HCT116 (cell line): ENCODE results near the gene CNBD2. TPM values are rescaled to one million over a fixed set of nuclear protein-coding genes. Genes with fewer than 3 reads are reported as not detected.

Experiments
- ATAC-seq: fragments of 200-7000 bp; cut with Tn5 transposase; 2 replicates; pipeline ENCODE4 v1.9.1; 2020; ENCODE audit warnings: mild to moderate bottlenecking, moderate library complexity
- BruUV-seq: library from RNA; stranded (reverse); fragments of 400-500 nt; replicated peaks from 2 replicates; lab custom pipeline; 2021; lab: Mats Ljungman, UMichigan
- CTCF ChIA-PET: fragments of 300-600 bp; sonication (Branson Sonifier 250); formaldehyde crosslinking; loops from one replicate; lab custom pipeline; 2021; ENCODE audit warnings: antibody characterized with exemption; lab: Charles Lee
- POLR2A ChIA-PET: fragments of 300-600, 350-600 bp; sonication (Branson Sonifier 250); formaldehyde crosslinking; loops from one replicate; lab custom pipeline; 2021; ENCODE audit warnings: antibody characterized with exemption; lab: Charles Lee
- RAD21 ChIA-PET, 2 experiments: fragments of 300-600 bp; sonication (Branson Sonifier 250); formaldehyde crosslinking; loops; one replicate each; lab custom pipeline; 2023; ENCODE audit warnings: low total read pairs in 2 of 2; ENCODE audit not compliant: uncharacterized antibody in 2 of 2, unreplicated experiment in 2 of 2, low non-redundant PET in 1 of 2; lab: Charles Lee
- DNase-seq: peaks from one replicate; pipeline ENCODE4 v3.0.0-alpha.2; 2010; ENCODE audit warnings: low read depth, low spot score
- H2AFZ ChIP-seq: fragments of 200-600 bp; shearing (Covaris generic), sonication (generic); 2 replicates; pipeline ENCODE4 v1.6.1; 2017; ENCODE audit warnings: low read depth, mixed run types, mixed read lengths, antibody characterized with exemption, low read length; ENCODE audit not compliant: poor library complexity, severe bottlenecking
- H3K27ac ChIP-seq: 2 replicates; pipeline ENCODE4 v1.5.1; 2012; ENCODE audit warnings: low read depth, low read length
- H3K27me3 ChIP-seq: fragments of 200-600 bp; sonication (generic); 2 replicates; pipeline ENCODE4 v1.6.1; 2016; ENCODE audit warnings: mixed run types, low read length, mixed read lengths; ENCODE audit not compliant: insufficient read depth
- H3K36me3 ChIP-seq, 2 experiments: fragments of 200-500 bp in 1 of 2; fragments of 200-600 bp in 1 of 2; sonication (Bioruptor generic) in 1 of 2; sonication (generic) in 1 of 2; 2 replicates each; pipeline versions ENCODE4 v1.5.1 to v1.6.1; 2014 to 2016; ENCODE audit warnings: low read length in 2 of 2, inconsistent platforms in 1 of 2, mixed read lengths in 1 of 2, mixed run types in 1 of 2; ENCODE audit not compliant: insufficient read depth in 2 of 2, control insufficient read depth in 1 of 2
- H3K4me1 ChIP-seq, 2 experiments: fragments of 200-600 bp in 1 of 2; sonication (generic) in 1 of 2; 2 replicates each; pipeline versions ENCODE4 v1.5.1 to v1.6.1; 2012 to 2017; ENCODE audit warnings: low read length in 2 of 2, inconsistent platforms in 1 of 2, mild to moderate bottlenecking in 1 of 2, mixed read lengths in 1 of 2, mixed run types in 1 of 2, moderate library complexity in 1 of 2; ENCODE audit not compliant: insufficient read depth in 2 of 2, control insufficient read depth in 1 of 2
- H3K4me2 ChIP-seq: fragments of 200-600 bp; sonication (generic); 2 replicates; pipeline ENCODE4 v1.6.1; 2017; ENCODE audit warnings: mixed run types, low read length, mixed read lengths
- H3K4me3 ChIP-seq, 2 experiments: fragments of 200-600 bp in 1 of 2; sonication (generic) in 1 of 2; replicated peaks in 1 of 2; 2 replicates each; pipeline ENCODE4 v1.5.1; 2011 to 2016; ENCODE audit warnings: low read length in 2 of 2, control low read depth in 1 of 2, low read depth in 1 of 2, mild to moderate bottlenecking in 1 of 2, mixed read lengths in 1 of 2, mixed run types in 1 of 2
- H3K79me2 ChIP-seq: fragments of 200-600 bp; sonication (generic); 2 replicates; pipeline ENCODE4 v1.6.1; 2017; ENCODE audit warnings: mild to moderate bottlenecking, mixed run types, low read length, moderate library complexity, mixed read lengths; ENCODE audit not compliant: insufficient read depth
- H3K9ac ChIP-seq: fragments of 200-600 bp; sonication (generic); 2 replicates; pipeline ENCODE4 v1.6.1; 2016; ENCODE audit warnings: low read length, mixed read lengths
- H3K9me2 ChIP-seq: fragments of 200-600 bp; sonication (generic), shearing (Covaris generic); 2 replicates; pipeline ENCODE4 v1.6.1; 2017; ENCODE audit warnings: mixed run types, mild to moderate bottlenecking, moderate library complexity; ENCODE audit not compliant: insufficient read depth
- H3K9me3 ChIP-seq, 2 experiments: fragments of 200-500 bp in 1 of 2; fragments of 200-600 bp in 1 of 2; sonication (Bioruptor generic) in 1 of 2; sonication (generic) in 1 of 2; 2 replicates each; pipeline ENCODE4 v1.6.1; 2014 to 2017; ENCODE audit warnings: low read length in 2 of 2, mixed read lengths in 2 of 2, inconsistent platforms in 1 of 2, low read depth in 1 of 2, mild to moderate bottlenecking in 1 of 2, mixed run types in 1 of 2, moderate library complexity in 1 of 2; ENCODE audit not compliant: control insufficient read depth in 1 of 2, insufficient read depth in 1 of 2
- H4K20me1 ChIP-seq: fragments of 200-600 bp; sonication (generic), shearing (Covaris generic); 2 replicates; pipeline ENCODE4 v1.6.1; 2017; ENCODE audit warnings: mixed run types, mild to moderate bottlenecking, moderate library complexity; ENCODE audit not compliant: insufficient read depth
- EZH2 ChIP-seq: fragments of 200-600 bp; sonication (generic); IDR thresholded peaks from 2 replicates; pipeline ENCODE4 v1.6.1; 2017; ENCODE audit warnings: antibody characterized with exemption, mixed run types
- POLR2AphosphoS5 ChIP-seq: IDR thresholded peaks from 2 replicates; pipeline ENCODE4 v1.6.1; 2011; ENCODE audit warnings: mild to moderate bottlenecking, low read depth, low read length, moderate library complexity
- ZFX ChIP-seq: fragments of 450-650 bp; IDR thresholded peaks from 2 replicates; pipeline ENCODE4 v1.6.1; 2017
- intact Hi-C: fragments of 100-400 bp; cut with micrococcal nuclease; formaldehyde crosslinking; loops from 2 replicates; pipeline ENCODE4 v1.10.0; 2022
- total RNA-seq: library from RNA; stranded (reverse); gene quantifications from one replicate; pipeline ENCODE4 v1.2.1, GENCODE V29; 2021; ENCODE audit not compliant: unreplicated experiment
- TF ChIP-seq, protein P1 (sequence below): IDR thresholded peaks from 2 replicates; pipeline ENCODE4 v1.6.1; 2012; ENCODE audit warnings: low read depth
- TF ChIP-seq, protein P2 (sequence below): IDR thresholded peaks from 2 replicates; pipeline ENCODE4 v1.6.1; 2012
- TF ChIP-seq, protein P3 (sequence below): IDR thresholded peaks from 2 replicates; pipeline ENCODE4 v1.6.1; 2011; ENCODE audit warnings: mild to moderate bottlenecking, low read length, moderate library complexity; ENCODE audit not compliant: insufficient replicate concordance; ENCODE audit errors: extremely low read depth

Gene CNBD2
- total RNA-seq, 1 experiment from 2014 or later: 3.1 TPM

DNA sequence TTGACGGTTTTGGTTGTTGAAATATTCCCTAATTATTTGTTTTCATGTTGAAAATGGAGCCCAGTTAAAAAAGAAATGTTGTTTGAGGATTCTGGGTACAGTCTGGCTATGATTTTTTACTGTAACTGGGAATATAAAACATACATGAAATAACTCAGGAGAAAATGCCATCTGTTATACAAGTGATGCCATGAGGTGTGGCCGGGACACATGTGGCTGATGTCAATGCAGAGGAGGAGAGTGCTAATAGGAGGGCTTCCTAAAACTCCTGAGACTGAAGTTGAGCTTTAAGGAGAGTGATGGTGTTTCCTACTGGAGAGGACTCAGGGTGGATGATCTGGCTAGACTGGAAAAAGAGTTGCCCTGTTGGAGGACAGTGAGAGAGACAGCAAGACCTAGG is 26.8 kb upstream of the CNBD2 start:
- Histone ChIP-seq H3K9me3 (no peaks in the 10 kb centered on the region), H3K9me2 (no peaks in the 10 kb centered on the region), H3K36me3 (peaks cover 0 to 3% of the 10 kb centered on the region in 2 experiments; a peak in 1 of 4 replicates), H3K27me3 (no peaks in the 10 kb centered on the region), H3K79me2 (no peaks in the 10 kb centered on the region), H3K4me3 (no peak overlapping the region), H2AFZ (no peak overlapping the region), H3K9ac (no peak overlapping the region), H3K27ac (no peak overlapping the region), H4K20me1 (no peaks in the 10 kb centered on the region), H3K4me2 (no peak overlapping the region), H3K4me1 (no peaks in the 10 kb centered on the region)
- intact Hi-C loops: no loop called here
- ATAC-seq (no peak), DNase-seq (no peak)
- ChIA-PET RAD21 (no interaction called here), POLR2A (no interaction called here), CTCF (interaction anchor here (3.1 kb wide), 1 partner anchor 12 kb away, joined by 15 read pairs; the partner anchor contains the start of gene SCAND1)
- no TSS peak for BruUV-seq
- TF ChIP-seq POLR2AphosphoS5 (no peak), ZFX (no peak), EZH2 (no peak)
- TF ChIP-seq, protein P1, sequence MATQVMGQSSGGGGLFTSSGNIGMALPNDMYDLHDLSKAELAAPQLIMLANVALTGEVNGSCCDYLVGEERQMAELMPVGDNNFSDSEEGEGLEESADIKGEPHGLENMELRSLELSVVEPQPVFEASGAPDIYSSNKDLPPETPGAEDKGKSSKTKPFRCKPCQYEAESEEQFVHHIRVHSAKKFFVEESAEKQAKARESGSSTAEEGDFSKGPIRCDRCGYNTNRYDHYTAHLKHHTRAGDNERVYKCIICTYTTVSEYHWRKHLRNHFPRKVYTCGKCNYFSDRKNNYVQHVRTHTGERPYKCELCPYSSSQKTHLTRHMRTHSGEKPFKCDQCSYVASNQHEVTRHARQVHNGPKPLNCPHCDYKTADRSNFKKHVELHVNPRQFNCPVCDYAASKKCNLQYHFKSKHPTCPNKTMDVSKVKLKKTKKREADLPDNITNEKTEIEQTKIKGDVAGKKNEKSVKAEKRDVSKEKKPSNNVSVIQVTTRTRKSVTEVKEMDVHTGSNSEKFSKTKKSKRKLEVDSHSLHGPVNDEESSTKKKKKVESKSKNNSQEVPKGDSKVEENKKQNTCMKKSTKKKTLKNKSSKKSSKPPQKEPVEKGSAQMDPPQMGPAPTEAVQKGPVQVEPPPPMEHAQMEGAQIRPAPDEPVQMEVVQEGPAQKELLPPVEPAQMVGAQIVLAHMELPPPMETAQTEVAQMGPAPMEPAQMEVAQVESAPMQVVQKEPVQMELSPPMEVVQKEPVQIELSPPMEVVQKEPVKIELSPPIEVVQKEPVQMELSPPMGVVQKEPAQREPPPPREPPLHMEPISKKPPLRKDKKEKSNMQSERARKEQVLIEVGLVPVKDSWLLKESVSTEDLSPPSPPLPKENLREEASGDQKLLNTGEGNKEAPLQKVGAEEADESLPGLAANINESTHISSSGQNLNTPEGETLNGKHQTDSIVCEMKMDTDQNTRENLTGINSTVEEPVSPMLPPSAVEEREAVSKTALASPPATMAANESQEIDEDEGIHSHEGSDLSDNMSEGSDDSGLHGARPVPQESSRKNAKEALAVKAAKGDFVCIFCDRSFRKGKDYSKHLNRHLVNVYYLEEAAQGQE: no peak
- TF ChIP-seq, protein P2, sequence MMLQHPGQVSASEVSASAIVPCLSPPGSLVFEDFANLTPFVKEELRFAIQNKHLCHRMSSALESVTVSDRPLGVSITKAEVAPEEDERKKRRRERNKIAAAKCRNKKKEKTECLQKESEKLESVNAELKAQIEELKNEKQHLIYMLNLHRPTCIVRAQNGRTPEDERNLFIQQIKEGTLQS: no peak
- TF ChIP-seq, protein P3, sequence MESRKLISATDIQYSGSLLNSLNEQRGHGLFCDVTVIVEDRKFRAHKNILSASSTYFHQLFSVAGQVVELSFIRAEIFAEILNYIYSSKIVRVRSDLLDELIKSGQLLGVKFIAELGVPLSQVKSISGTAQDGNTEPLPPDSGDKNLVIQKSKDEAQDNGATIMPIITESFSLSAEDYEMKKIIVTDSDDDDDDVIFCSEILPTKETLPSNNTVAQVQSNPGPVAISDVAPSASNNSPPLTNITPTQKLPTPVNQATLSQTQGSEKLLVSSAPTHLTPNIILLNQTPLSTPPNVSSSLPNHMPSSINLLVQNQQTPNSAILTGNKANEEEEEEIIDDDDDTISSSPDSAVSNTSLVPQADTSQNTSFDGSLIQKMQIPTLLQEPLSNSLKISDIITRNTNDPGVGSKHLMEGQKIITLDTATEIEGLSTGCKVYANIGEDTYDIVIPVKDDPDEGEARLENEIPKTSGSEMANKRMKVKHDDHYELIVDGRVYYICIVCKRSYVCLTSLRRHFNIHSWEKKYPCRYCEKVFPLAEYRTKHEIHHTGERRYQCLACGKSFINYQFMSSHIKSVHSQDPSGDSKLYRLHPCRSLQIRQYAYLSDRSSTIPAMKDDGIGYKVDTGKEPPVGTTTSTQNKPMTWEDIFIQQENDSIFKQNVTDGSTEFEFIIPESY: no peak
